ENCODE results near the gene FGFBP2. TPM values are rescaled to one million over a fixed set of nuclear protein-coding genes. Genes with fewer than 3 reads are reported as not detected.
A peak's percentile ranks its signal among the peaks of the same experiment; 100 is the strongest.

The FGFBP2 gene
- total RNA-seq (ENCODE audit: low replicate concordance): not detected in 2 replicates

- TF ChIP-seq CTCF (IDR thresholded peaks at IDR 0.05; ENCODE audit: insufficient read depth, low read length): peak; percentile 35
- DNase-seq (ENCODE audit: low read depth): peak; percentile 36
- no peak within 1 kb of the TSS for H3K4me3 ChIP-seq (ENCODE audit: low read depth, low read length)
Measured at GRCh38 chr4:15963001-15963451, at the start of gene FGFBP2. Gene FGFBP2, minus strand, starts transcription at chr4:15963175. Its CDS starts 46 bp downstream, at chr4:15963129.

GRCh38 chr4:16011173-16011572 lies 48.2 kb upstream of the FGFBP2 start:
- no peak for TF ChIP-seq CTCF (IDR thresholded peaks at IDR 0.05; ENCODE audit: insufficient read depth, low read length)
- no peak for DNase-seq (ENCODE audit: low read depth)
- H3K4me3 ChIP-seq (ENCODE audit: low read depth, low read length): no peak overlapping the region

GRCh38 chr4:16009153-16009552 lies 46.2 kb upstream of the FGFBP2 start:
- no peak for TF ChIP-seq CTCF (IDR thresholded peaks at IDR 0.05; ENCODE audit: insufficient read depth, low read length)
- H3K4me3 ChIP-seq (ENCODE audit: low read depth, low read length): no peak overlapping the region
- DNase-seq (ENCODE audit: low read depth): no peak

GRCh38 chr4:16007471-16008095 lies 44.6 kb upstream of the FGFBP2 start:
- no peak for TF ChIP-seq CTCF (IDR thresholded peaks at IDR 0.05; ENCODE audit: insufficient read depth, low read length)
- DNase-seq (ENCODE audit: low read depth): no peak
- H3K4me3 ChIP-seq (ENCODE audit: low read depth, low read length): no peak overlapping the region

- no peak overlapping the region for H3K4me3 ChIP-seq (ENCODE audit: low read depth, low read length)
- DNase-seq (ENCODE audit: low read depth): no peak
- TF ChIP-seq CTCF (IDR thresholded peaks at IDR 0.05; ENCODE audit: insufficient read depth, low read length): no peak
Measured at GRCh38 chr4:16006771-16007446, 43.9 kb upstream of the FGFBP2 start.

GRCh38 chr4:16005676-16006075 lies 42.7 kb upstream of the FGFBP2 start:
- no peak for TF ChIP-seq CTCF (IDR thresholded peaks at IDR 0.05; ENCODE audit: insufficient read depth, low read length)
- no peak for DNase-seq (ENCODE audit: low read depth)
- no peak overlapping the region for H3K4me3 ChIP-seq (ENCODE audit: low read depth, low read length)
